Activated CD8-positive, alpha-beta memory T cell treated with anti-CD3 and anti-CD28 coated beads, Interleukin-2, amount 10 ng/mL, durations not matched to agents 7 days and 5 days (primary cell): ENCODE results near the gene BMP8B. TPM values are rescaled to one million over a fixed set of nuclear protein-coding genes. Genes with fewer than 3 reads are reported as not detected.
A peak's percentile ranks its signal among the peaks of the same experiment; 100 is the strongest.
"Not testable (repeated sequence)": the region's sequence is repeated elsewhere in the genome, so short reads cannot be mapped to it uniquely, and the experiment has no call there.

Source experiments
- ATAC-seq: fragments of 150-1000 bp; cut with Tn5 transposase; one replicate; pipeline ENCODE4 v1.10.0; 2021; ENCODE audit warnings: moderate library complexity
- CTCF ChIA-PET: fragments of 350-600 bp; sonication (Branson Sonifier 250); formaldehyde crosslinking; loops from one replicate; lab custom pipeline; 2021; ENCODE audit warnings: antibody characterized with exemption; lab: Charles Lee
- DNase-seq: peaks from one replicate; pipeline ENCODE4 v3.0.0-alpha.2; 2020
- H3K27ac Mint-ChIP-seq: one replicate; pipeline ENCODE4 v1.8.0; 2021; ENCODE audit warnings: mild to moderate bottlenecking, mixed read lengths
- H3K27me3 Mint-ChIP-seq: one replicate; pipeline ENCODE4 v1.8.0; 2021; ENCODE audit warnings: mixed read lengths
- H3K36me3 Mint-ChIP-seq: one replicate; pipeline ENCODE4 v1.8.0; 2021; ENCODE audit warnings: mild to moderate bottlenecking, mixed read lengths
- H3K4me1 Mint-ChIP-seq: one replicate; pipeline ENCODE4 v1.8.0; 2021; ENCODE audit warnings: mixed read lengths
- H3K4me3 Mint-ChIP-seq: one replicate; pipeline ENCODE4 v1.8.0; 2021; ENCODE audit warnings: mild to moderate bottlenecking, moderate library complexity, mixed read lengths
- H3K9me3 Mint-ChIP-seq: one replicate; pipeline ENCODE4 v1.8.0; 2022; ENCODE audit warnings: low read depth, mixed read lengths
- total RNA-seq, 2 experiments: library from RNA; stranded (reverse); gene quantifications; one replicate each; pipeline ENCODE4 v1.2.3, GENCODE V29; 2021

Gene BMP8B
- total RNA-seq, 2 experiments from 2014 or later = 0.47 to 0.61 TPM

- H3K4me3 Mint-ChIP-seq = no peak overlapping the region
- no peaks in the 10 kb centered on the region for H3K9me3 Mint-ChIP-seq
- H3K27me3 Mint-ChIP-seq = peaks cover 22% of the 10 kb centered on the region
- H3K4me1 Mint-ChIP-seq = no peaks in the 10 kb centered on the region
- ATAC-seq (no peak), DNase-seq (no peak)
- no peaks in the 10 kb centered on the region for H3K36me3 Mint-ChIP-seq
- CTCF ChIA-PET = interaction anchor here (1.4 to 2.1 kb wide), 2 partner anchors 76 to 147 kb away, joined by 4 to 6 read pairs; partner anchors contain the start of gene MYCL
- no peak overlapping the region for H3K27ac Mint-ChIP-seq
Observed at GRCh38 chr1:39826583-39826982, 37.9 kb upstream of the BMP8B start.

GRCh38 chr1:39825432-39825941 is 36.8 kb upstream of the BMP8B start:
- ATAC-seq (no peak), DNase-seq (no peak)
- Mint-ChIP-seq H3K4me1 (no peaks in the 10 kb centered on the region), H3K27me3 (peaks cover 19% of the 10 kb centered on the region), H3K36me3 (no peaks in the 10 kb centered on the region), H3K9me3 (no peaks in the 10 kb centered on the region), H3K4me3 (no peak overlapping the region), H3K27ac (no peak overlapping the region)
- CTCF ChIA-PET = interaction anchor here (2.1 kb wide), 1 partner anchor 148 kb away, joined by 4 read pairs; no protein-coding TSS in a partner anchor

DNA sequence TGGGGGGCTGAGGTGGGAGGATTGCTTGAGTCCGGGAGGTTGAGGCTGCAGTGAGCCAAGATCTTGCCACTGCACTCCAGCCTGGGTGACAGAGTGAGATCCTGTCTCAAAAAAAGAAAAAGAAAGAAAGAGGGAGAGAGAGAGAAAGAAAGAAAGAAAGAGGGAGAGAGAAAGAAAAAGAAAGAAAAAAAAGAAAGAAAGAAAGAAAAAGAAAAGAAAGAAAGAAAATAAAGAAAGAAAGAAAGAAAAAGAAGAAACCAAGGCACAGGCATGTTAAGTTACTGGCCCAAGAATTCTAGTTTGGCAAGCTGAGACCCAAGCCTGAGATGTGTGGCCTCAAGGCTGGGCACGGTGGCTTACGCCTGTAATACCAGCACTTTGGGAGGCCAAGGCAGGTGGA is 34.8 kb upstream of the BMP8B start:
- not testable (repeated sequence) for H3K9me3 Mint-ChIP-seq, H3K27ac Mint-ChIP-seq, H3K4me1 Mint-ChIP-seq, H3K36me3 Mint-ChIP-seq, DNase-seq, ATAC-seq, H3K4me3 Mint-ChIP-seq
- peaks cover 12% of the 10 kb centered on the region for H3K27me3 Mint-ChIP-seq
- CTCF ChIA-PET = interaction anchor here (0.9 kb wide), 1 partner anchor 210 kb away, joined by 3 read pairs; no protein-coding TSS in a partner anchor

GRCh38 chr1:39822146-39822545 is 33.5 kb upstream of the BMP8B start:
- DNase-seq = no peak
- Mint-ChIP-seq H3K4me1 (peaks cover 5% of the 10 kb centered on the region), H3K4me3 (no peak overlapping the region), H3K27me3 (peaks cover 8% of the 10 kb centered on the region), H3K9me3 (no peaks in the 10 kb centered on the region), H3K27ac (no peak overlapping the region), H3K36me3 (no peaks in the 10 kb centered on the region)
- ATAC-seq = no peak
- CTCF ChIA-PET = interaction anchor here (0.9 to 2.5 kb wide), 4 partner anchors 77 to 211 kb away, joined by 3 to 15 read pairs (median 3); partner anchors contain the start of gene MYCL

- no peaks in the 10 kb centered on the region for H3K36me3 Mint-ChIP-seq
- no peak for ATAC-seq
- no peak overlapping the region for H3K4me3 Mint-ChIP-seq
- no peak overlapping the region for H3K27ac Mint-ChIP-seq
- H3K27me3 Mint-ChIP-seq = peaks cover 18% of the 10 kb centered on the region
- no peak for DNase-seq
- H3K9me3 Mint-ChIP-seq = no peaks in the 10 kb centered on the region
- CTCF ChIA-PET = interaction anchor here (0.9 to 3.3 kb wide), 7 partner anchors 20 to 213 kb away, joined by 3 to 33 read pairs (median 6); partner anchors contain the start of gene MYCL
- peaks cover 5% of the 10 kb centered on the region for H3K4me1 Mint-ChIP-seq
Observed at GRCh38 chr1:39819091-39819812, 30.6 kb upstream of the BMP8B start.

DNA sequence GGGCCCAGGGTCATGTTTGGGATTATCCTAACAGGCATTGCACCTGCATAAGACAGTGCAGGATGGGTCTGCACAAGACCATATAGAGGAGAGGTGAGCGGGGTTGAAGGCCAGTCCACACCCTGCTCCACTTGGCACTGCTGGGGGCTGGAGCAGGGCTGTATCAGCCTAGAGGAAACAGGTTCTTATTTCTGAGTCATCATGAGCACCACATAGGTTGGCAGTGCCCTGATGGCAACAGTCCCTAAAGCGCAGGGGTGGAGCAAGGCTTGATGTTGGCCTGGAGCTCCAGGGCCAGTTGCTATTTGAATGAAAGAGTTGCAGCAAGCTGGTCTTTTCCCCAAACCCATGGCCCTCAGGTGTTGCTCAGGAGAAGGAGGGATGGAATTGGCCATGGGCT is 29.8 kb upstream of the BMP8B start:
- ATAC-seq = no peak
- H3K27me3 Mint-ChIP-seq = peaks cover 18% of the 10 kb centered on the region
- peaks cover 5% of the 10 kb centered on the region for H3K4me1 Mint-ChIP-seq
- DNase-seq = no peak
- CTCF ChIA-PET = interaction anchor here (0.5 to 3.3 kb wide), 7 partner anchors 16 to 212 kb away, joined by 3 to 37 read pairs (median 9); partner anchors contain the start of gene MYCL
- no peaks in the 10 kb centered on the region for H3K9me3 Mint-ChIP-seq
- H3K4me3 Mint-ChIP-seq = no peak overlapping the region
- no peak overlapping the region for H3K27ac Mint-ChIP-seq
- no peaks in the 10 kb centered on the region for H3K36me3 Mint-ChIP-seq

- not testable (repeated sequence) for H3K36me3 Mint-ChIP-seq, H3K9me3 Mint-ChIP-seq, H3K4me1 Mint-ChIP-seq
- peak overlapping the region; percentile 30 for H3K27ac Mint-ChIP-seq
- ATAC-seq (peak; percentile 91), DNase-seq (peak; percentile 72)
- CTCF ChIA-PET = interaction anchor here (0.6 to 3.3 kb wide), 16 partner anchors 12 to 335 kb away, joined by 3 to 37 read pairs (median 4); partner anchors contain the start of gene MYCL
- peak overlapping the region; percentile 42 for H3K4me3 Mint-ChIP-seq
- peaks cover 18% of the 10 kb centered on the region for H3K27me3 Mint-ChIP-seq
Observed at GRCh38 chr1:39817091-39817932, 28.6 kb upstream of the BMP8B start.

- Mint-ChIP-seq H3K4me3 (no peak overlapping the region), H3K36me3 (no peaks in the 10 kb centered on the region), H3K27ac (peak overlapping the region; percentile 30), H3K4me1 (peaks cover 5% of the 10 kb centered on the region), H3K9me3 (no peaks in the 10 kb centered on the region), H3K27me3 (peaks cover 18% of the 10 kb centered on the region)
- ATAC-seq = peak; percentile 68
- peak; percentile 57 for DNase-seq
- CTCF ChIA-PET = interaction anchor here (0.5 to 3.3 kb wide), 21 partner anchors 12 to 482 kb away, joined by 3 to 37 read pairs (median 4); partner anchors contain the start of gene MYCL
Observed at GRCh38 chr1:39816415-39817090, 27.9 kb upstream of the BMP8B start.

GRCh38 chr1:39812913-39813312 is 24.2 kb upstream of the BMP8B start:
- H3K36me3 Mint-ChIP-seq = peaks cover 1% of the 10 kb centered on the region
- H3K9me3 Mint-ChIP-seq = no peaks in the 10 kb centered on the region
- CTCF ChIA-PET = interaction anchor here (1.5 kb wide), 1 partner anchor 13 kb away, joined by 4 read pairs; no protein-coding TSS in a partner anchor
- H3K27me3 Mint-ChIP-seq = peaks cover 11% of the 10 kb centered on the region
- ATAC-seq (no peak), DNase-seq (no peak)
- H3K4me1 Mint-ChIP-seq = peaks cover 5% of the 10 kb centered on the region
- no peak overlapping the region for H3K27ac Mint-ChIP-seq
- H3K4me3 Mint-ChIP-seq = no peak overlapping the region

DNA sequence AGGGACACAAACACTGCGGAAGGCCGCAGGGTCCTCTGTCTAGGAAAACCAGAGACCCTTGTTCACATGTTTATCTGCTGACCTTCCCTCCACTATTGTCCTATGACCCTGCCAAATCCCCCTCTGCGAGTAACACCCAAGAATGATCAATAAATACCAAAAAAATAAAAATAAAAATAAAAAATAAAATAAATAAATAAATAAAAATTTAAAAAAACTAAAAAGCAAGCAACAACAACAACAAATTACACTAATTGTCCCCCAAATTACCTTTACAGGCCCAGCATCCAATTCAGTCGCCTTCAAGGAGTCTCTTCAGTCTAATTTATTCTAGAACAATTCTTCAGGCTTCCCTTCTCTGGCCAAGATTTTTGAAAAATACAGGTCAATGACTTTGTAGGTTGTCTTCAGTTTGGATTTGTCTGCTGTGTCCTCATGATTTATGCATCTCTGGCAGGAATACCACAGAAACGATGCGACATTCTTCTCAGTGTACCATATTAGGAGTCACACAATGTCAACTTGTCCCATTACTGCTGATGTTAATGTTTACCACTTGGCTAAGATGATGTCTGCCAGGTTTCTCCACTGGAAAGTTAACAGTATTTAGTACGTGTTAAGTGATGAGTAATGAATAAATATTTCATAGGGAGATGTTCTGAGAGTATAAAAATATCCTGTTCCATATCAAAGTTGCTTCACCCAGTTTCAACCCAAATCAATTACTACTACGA is 20.3 kb upstream of the BMP8B start:
- no peak for ATAC-seq
- no peak overlapping the region for H3K4me3 Mint-ChIP-seq
- no peak overlapping the region for H3K27ac Mint-ChIP-seq
- no peaks in the 10 kb centered on the region for H3K27me3 Mint-ChIP-seq
- CTCF ChIA-PET = no interaction called here
- H3K4me1 Mint-ChIP-seq = no peaks in the 10 kb centered on the region
- H3K36me3 Mint-ChIP-seq = peaks cover 3% of the 10 kb centered on the region
- H3K9me3 Mint-ChIP-seq = no peaks in the 10 kb centered on the region
- DNase-seq = no peak

DNA sequence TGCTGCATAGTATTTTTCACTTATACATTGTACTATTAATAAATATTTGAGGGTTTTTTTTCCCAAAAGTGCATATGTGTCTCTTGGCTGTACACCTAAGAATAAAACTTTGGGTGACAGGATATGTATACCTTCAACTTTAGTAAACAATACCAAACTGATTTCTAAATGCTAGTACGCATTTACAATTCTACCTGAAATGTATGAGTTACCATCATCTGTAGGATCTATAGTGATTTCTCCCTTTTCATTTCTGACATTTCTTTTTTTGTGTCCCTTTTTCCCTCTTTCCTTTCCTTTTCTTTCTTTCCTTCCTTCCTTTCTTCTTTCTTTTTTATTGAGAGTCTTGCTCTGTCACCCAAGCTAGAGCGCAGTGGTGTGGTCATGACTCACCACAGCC is 16.7 kb upstream of the BMP8B start:
- H3K4me3 Mint-ChIP-seq = no peak overlapping the region
- ATAC-seq = no peak
- DNase-seq = no peak
- H3K9me3 Mint-ChIP-seq = no peaks in the 10 kb centered on the region
- no peak overlapping the region for H3K27ac Mint-ChIP-seq
- no peaks in the 10 kb centered on the region for H3K27me3 Mint-ChIP-seq
- CTCF ChIA-PET = no interaction called here
- peaks cover 3% of the 10 kb centered on the region for H3K36me3 Mint-ChIP-seq
- no peaks in the 10 kb centered on the region for H3K4me1 Mint-ChIP-seq
